Suprapubic skin (tissue), 4 donors: ENCODE results near the gene NUP93. TPM values are rescaled to one million over a fixed set of nuclear protein-coding genes. Genes with fewer than 3 reads are reported as not detected.
"Not testable (repeated sequence)": the region's sequence is repeated elsewhere in the genome, so short reads cannot be mapped to it uniquely, and the experiment has no call there.

ENCODE experiments used
- DNase-seq, 2 donors: peaks; one replicate each; pipeline ENCODE4 v3.0.0-alpha.2; 2019; ENCODE audit warnings: low spot score in 2 of 2
- H3K27ac ChIP-seq: fragments of 200-600 bp; sonication (generic); one replicate; pipeline ENCODE4 v1.5.1; 2019
- H3K27me3 ChIP-seq: fragments of 200-600 bp; sonication (generic); one replicate; pipeline ENCODE4 v1.5.1; 2019
- H3K36me3 ChIP-seq: fragments of 200-600 bp; sonication (generic); one replicate; pipeline ENCODE4 v1.5.1; 2019
- H3K4me1 ChIP-seq: fragments of 200-600 bp; sonication (generic); one replicate; pipeline ENCODE4 v1.5.1; 2019
- H3K4me3 ChIP-seq: fragments of 200-600 bp; sonication (generic); one replicate; pipeline ENCODE4 v1.5.1; 2019; ENCODE audit warnings: mild to moderate bottlenecking
- H3K9me3 ChIP-seq: fragments of 200-600 bp; sonication (generic); one replicate; pipeline ENCODE4 v1.5.1; 2019
- EP300 ChIP-seq: sonication (generic); formaldehyde crosslinking; IDR thresholded peaks from one replicate; pipeline ENCODE4 v1.6.1; 2017; ENCODE audit warnings: antibody characterized with exemption
- POLR2A ChIP-seq, 2 donors: fragments of 450-650 bp; IDR thresholded peaks; one replicate each; pipeline ENCODE4 v1.6.1; 2017; ENCODE audit warnings: antibody characterized with exemption in 2 of 2, mild to moderate bottlenecking in 2 of 2, moderate library complexity in 2 of 2
- POLR2AphosphoS5 ChIP-seq, 3 donors: sonication (generic); formaldehyde crosslinking; IDR thresholded peaks; one replicate each; pipeline ENCODE4 v1.6.1; 2017; ENCODE audit warnings: antibody characterized with exemption in 3 of 3
- WGBS: methylation state at CpG from one replicate; pipeline ENCODE4 v1.1.5; 2018; 5-methylcytosine and 5-hydroxymethylcytosine counted together
- total RNA-seq, 4 donors: library from RNA; depleted of rRNA; stranded (reverse); fragments of >200 nt; gene quantifications; one replicate each; pipeline ENCODE4 v1.1.0, GENCODE V29; 2016
- TF ChIP-seq, protein P1 (sequence below), 2 donors: fragments of 200-600 bp in 1 of 2; fragments of 450-650 bp in 1 of 2; sonication (generic) in 1 of 2; IDR thresholded peaks; one replicate each; pipeline ENCODE4 v1.5.1; 2016 to 2019; ENCODE audit warnings: antibody characterized with exemption in 2 of 2, mild to moderate bottlenecking in 1 of 2, moderate library complexity in 1 of 2

Gene NUP93
- total RNA-seq, 4 donors from 2014 or later, result 27.9 to 56.6 (median 44.1) TPM

DNA sequence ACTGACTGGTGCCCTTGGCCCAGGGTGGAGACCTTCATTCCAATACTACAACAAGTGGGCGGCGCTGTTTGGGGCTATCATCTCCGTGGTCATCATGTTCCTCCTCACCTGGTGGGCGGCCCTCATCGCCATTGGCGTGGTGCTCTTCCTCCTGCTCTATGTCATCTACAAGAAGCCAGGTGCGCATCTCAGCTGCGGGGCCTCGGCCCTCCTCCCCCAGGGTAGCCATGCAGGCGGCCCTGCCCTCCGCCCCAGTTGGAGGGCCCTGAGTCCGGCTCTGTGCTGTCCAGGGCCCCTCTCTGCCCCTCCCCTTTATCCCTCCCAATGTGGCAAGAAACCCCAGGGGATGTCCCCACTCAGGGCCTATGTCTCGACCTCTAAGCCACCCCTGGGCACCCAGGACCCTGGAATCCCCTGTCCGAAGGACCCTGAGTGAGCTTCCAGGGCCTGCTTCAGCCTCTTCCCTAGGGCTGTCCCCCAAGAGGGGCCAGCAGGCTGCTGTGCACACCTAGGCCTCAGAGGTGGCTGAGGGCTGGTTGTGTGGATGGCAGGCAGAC, 154.2 kb downstream of the NUP93 start:
- Histone ChIP-seq H3K4me1 (no peaks in the 10 kb centered on the region), H3K27me3 (no peaks in the 10 kb centered on the region), H3K27ac (no peak overlapping the region), H3K4me3 (no peak overlapping the region), H3K36me3 (no peaks in the 10 kb centered on the region), H3K9me3 (no peaks in the 10 kb centered on the region)
- DNase-seq, result no peak
- no peak for TF ChIP-seq POLR2A (IDR thresholded peaks at IDR 0.05)
- TF ChIP-seq, protein P1, sequence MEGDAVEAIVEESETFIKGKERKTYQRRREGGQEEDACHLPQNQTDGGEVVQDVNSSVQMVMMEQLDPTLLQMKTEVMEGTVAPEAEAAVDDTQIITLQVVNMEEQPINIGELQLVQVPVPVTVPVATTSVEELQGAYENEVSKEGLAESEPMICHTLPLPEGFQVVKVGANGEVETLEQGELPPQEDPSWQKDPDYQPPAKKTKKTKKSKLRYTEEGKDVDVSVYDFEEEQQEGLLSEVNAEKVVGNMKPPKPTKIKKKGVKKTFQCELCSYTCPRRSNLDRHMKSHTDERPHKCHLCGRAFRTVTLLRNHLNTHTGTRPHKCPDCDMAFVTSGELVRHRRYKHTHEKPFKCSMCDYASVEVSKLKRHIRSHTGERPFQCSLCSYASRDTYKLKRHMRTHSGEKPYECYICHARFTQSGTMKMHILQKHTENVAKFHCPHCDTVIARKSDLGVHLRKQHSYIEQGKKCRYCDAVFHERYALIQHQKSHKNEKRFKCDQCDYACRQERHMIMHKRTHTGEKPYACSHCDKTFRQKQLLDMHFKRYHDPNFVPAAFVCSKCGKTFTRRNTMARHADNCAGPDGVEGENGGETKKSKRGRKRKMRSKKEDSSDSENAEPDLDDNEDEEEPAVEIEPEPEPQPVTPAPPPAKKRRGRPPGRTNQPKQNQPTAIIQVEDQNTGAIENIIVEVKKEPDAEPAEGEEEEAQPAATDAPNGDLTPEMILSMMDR (IDR thresholded peaks at IDR 0.05), result no peak
- no peak for TF ChIP-seq POLR2AphosphoS5 (IDR thresholded peaks at IDR 0.05)
- TF ChIP-seq EP300, result no peak
- WGBS, result 97% methylated on average over 6 of the region's 14 CpGs

DNA sequence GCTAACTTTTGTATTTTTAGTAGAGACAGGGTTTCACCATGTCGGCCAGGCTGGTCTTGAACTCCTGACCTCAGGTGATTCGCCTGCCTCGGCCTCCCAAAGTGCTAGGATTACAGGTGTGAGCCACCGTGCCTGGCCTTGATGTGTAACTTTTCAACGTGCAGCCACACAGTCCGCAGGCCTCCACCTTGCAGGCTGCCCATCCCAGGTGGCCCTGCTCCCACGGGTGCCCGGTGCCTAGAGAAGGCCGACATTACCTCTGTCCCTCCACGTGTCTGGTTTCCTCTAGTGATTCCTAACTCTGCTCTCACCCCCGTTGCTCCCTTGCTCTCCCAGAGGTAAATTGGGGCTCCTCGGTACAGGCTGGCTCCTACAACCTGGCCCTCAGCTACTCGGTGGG, 155.0 kb downstream of the NUP93 start:
- not testable (repeated sequence) for H3K36me3 ChIP-seq, H3K4me3 ChIP-seq, H3K9me3 ChIP-seq, H3K4me1 ChIP-seq, H3K27ac ChIP-seq, H3K27me3 ChIP-seq, DNase-seq
- 98% methylated on average over 7 of the region's 13 CpGs for WGBS

DNA sequence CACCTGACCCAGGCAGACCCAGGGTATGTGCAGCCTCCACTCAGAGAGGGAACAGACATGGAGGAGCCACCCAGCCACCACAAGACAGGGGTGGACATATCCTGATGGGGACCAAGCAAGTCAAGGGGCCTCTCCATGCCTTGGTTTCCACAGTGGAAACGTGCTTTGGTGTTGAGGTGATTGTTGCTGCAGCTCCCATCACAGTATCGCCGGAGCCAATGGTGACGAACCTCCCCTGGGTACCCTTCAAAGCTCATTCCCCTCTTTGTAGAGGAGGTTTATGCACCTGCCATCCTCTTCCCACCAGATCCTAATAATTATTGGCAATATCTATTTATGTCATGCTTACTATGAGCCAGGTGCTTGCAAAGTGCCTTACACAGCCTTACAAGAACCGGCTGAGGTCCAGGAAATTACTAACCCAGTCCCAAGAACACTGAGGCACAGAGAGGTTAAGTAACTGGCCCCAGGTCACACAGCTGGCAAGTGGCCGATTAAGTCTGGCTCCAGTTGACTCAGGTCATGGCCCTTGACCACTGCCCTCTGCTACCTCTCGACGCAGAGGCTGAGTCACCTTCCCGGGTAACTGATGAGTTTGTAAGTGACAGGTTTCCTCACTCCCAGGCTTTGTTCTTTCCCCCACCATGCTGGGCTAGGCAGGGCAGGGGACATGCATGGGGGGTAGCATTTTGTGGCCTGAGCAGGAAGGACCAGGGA, 155.7 kb downstream of the NUP93 start:
- H3K27me3 ChIP-seq, result no peaks in the 10 kb centered on the region
- H3K36me3 ChIP-seq, result no peaks in the 10 kb centered on the region
- DNase-seq, result no peak
- no peaks in the 10 kb centered on the region for H3K9me3 ChIP-seq
- WGBS, result 100% methylated on average over 3 of the region's 9 CpGs
- H3K4me1 ChIP-seq, result no peaks in the 10 kb centered on the region
- no peak overlapping the region for H3K4me3 ChIP-seq
- TF ChIP-seq EP300, result no peak
- TF ChIP-seq POLR2AphosphoS5 (IDR thresholded peaks at IDR 0.05), result no peak
- TF ChIP-seq POLR2A (IDR thresholded peaks at IDR 0.05), result no peak
- TF ChIP-seq, protein P1 (IDR thresholded peaks at IDR 0.05), result no peak
- no peak overlapping the region for H3K27ac ChIP-seq

DNA sequence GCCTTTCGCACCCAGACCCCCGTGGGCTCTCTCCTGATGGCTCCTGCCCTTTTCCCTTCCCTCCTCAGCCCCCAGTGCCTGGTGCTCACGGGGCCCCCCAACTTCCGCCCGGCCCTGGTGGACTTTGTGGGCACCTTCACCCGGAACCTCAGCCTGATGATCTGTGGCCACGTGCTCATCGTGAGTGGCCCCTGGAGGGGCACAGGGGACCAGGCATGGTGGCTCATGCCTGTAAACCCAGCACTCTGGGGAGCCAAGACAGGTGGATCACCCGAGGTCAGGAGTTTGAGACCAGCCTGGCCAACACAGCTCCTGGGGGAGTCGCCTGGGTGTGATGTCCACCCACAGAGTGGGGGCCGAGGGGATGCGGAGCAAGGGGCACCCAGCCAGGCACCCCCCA, 156.4 kb downstream of the NUP93 start:
- Histone ChIP-seq H3K4me3 (no peak overlapping the region), H3K36me3 (no peaks in the 10 kb centered on the region), H3K27me3 (no peaks in the 10 kb centered on the region), H3K4me1 (no peaks in the 10 kb centered on the region), H3K27ac (no peak overlapping the region), H3K9me3 (no peaks in the 10 kb centered on the region)
- TF ChIP-seq, protein P1 (IDR thresholded peaks at IDR 0.05), result no peak
- no peak for TF ChIP-seq POLR2A (IDR thresholded peaks at IDR 0.05)
- no peak for TF ChIP-seq EP300
- no peak for TF ChIP-seq POLR2AphosphoS5 (IDR thresholded peaks at IDR 0.05)
- no peak for DNase-seq
- WGBS, result 90% methylated on average over 12 of the region's 12 CpGs

DNA sequence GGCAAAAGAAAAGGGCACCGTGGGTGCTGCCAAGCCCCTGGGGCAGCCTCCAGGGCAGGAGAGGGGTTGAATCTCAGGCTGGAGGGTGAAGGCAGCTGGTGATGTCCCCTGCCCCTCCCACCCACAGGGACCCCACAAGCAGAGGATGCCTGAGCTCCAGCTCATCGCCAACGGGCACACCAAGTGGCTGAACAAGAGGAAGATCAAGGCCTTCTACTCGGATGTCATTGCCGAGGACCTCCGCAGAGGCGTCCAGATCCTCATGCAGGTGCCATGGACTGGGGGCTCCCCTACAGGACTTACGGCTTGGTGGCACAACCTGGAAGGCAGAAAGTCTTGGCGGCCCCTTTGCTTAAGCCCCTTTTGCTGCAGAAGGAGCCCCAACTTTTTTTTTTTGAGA, 156.9 kb downstream of the NUP93 start:
- H3K27ac ChIP-seq, result no peak overlapping the region
- DNase-seq, result no peak
- no peaks in the 10 kb centered on the region for H3K36me3 ChIP-seq
- no peaks in the 10 kb centered on the region for H3K27me3 ChIP-seq
- H3K4me3 ChIP-seq, result no peak overlapping the region
- TF ChIP-seq POLR2A (IDR thresholded peaks at IDR 0.05), result no peak
- TF ChIP-seq, protein P1 (IDR thresholded peaks at IDR 0.05), result no peak
- TF ChIP-seq POLR2AphosphoS5 (IDR thresholded peaks at IDR 0.05), result no peak
- no peak for TF ChIP-seq EP300
- H3K9me3 ChIP-seq, result no peaks in the 10 kb centered on the region
- H3K4me1 ChIP-seq, result no peaks in the 10 kb centered on the region
- 86% methylated on average over 8 of the region's 9 CpGs for WGBS
